OCI-LY3 (cell line): ENCODE results near the gene ZFYVE9.

Source experiments
- EZH2phosphoT487 ChIP-seq: fragments of 200-600 bp; shearing (Covaris generic); IDR thresholded peaks from 2 replicates; pipeline ENCODE4 v1.6.1; 2018; ENCODE audit warnings: antibody characterized with exemption, mixed run types, low read depth
- TF ChIP-seq, protein P1 (sequence below): fragments of 200-600, 300-600 bp; sonication (generic); IDR thresholded peaks from 2 replicates; pipeline ENCODE4 v1.5.1; 2014; ENCODE audit warnings: antibody characterized with exemption, low read length, low read depth

DNA sequence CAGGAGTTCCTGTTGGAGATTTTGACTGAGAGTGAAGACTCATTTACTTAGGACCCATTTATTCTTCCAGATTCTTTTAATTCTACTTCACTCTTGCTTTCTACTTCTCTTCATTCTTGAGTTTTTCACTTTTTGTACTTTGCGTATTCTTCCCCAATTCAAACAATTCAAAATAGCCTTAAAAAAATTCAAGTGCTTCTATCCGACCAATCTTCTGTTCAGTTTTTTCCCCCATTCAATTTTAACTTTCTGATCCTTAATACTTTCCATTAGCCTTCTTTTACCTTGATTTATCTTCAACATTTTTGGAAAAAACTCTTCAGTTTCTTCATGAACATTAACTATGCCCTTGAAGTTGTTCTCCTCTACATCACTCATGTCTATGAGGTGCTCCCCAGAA is 21.1 kb downstream of the ZFYVE9 start:
- TF ChIP-seq, protein P1, sequence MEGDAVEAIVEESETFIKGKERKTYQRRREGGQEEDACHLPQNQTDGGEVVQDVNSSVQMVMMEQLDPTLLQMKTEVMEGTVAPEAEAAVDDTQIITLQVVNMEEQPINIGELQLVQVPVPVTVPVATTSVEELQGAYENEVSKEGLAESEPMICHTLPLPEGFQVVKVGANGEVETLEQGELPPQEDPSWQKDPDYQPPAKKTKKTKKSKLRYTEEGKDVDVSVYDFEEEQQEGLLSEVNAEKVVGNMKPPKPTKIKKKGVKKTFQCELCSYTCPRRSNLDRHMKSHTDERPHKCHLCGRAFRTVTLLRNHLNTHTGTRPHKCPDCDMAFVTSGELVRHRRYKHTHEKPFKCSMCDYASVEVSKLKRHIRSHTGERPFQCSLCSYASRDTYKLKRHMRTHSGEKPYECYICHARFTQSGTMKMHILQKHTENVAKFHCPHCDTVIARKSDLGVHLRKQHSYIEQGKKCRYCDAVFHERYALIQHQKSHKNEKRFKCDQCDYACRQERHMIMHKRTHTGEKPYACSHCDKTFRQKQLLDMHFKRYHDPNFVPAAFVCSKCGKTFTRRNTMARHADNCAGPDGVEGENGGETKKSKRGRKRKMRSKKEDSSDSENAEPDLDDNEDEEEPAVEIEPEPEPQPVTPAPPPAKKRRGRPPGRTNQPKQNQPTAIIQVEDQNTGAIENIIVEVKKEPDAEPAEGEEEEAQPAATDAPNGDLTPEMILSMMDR = no peak
- no peak for TF ChIP-seq EZH2phosphoT487
